ENCODE data around the gene NES.
A peak's percentile ranks its signal among the peaks of the same experiment; 100 is the strongest.

NES gene

GRCh38 chr1:156717351-156717750 is 40.1 kb upstream of the NES start:
- TF ChIP-seq CTCF (conservative IDR thresholded peaks at IDR 0.05; ENCODE audit: low read depth), result no peak
- CTCF ChIA-PET, result interaction anchor here (0.6 to 0.8 kb wide), 3 partner anchors 13 to 89 kb away, joined by 3 to 5 read pairs (median 4); no protein-coding TSS in a partner anchor
- H3K27ac ChIP-seq, result no peak overlapping the region
- POLR2A ChIA-PET (ENCODE audit: low non-redundant PET), result no interaction called here
- no peak for DNase-seq (ENCODE audit: low spot score)

GRCh38 chr1:156714830-156715229 is 37.6 kb upstream of the NES start:
- TF ChIP-seq CTCF (conservative IDR thresholded peaks at IDR 0.05; ENCODE audit: low read depth), result no peak
- ChIA-PET POLR2A (ENCODE audit: low non-redundant PET) (no interaction called here), CTCF (interaction anchor here (1.6 to 17.0 kb wide), 3 partner anchors 9 to 24 kb away, joined by 6 to 225 read pairs (median 13); partner anchors contain the start of gene CRABP2)
- DNase-seq (ENCODE audit: low spot score), result no peak
- H3K27ac ChIP-seq, result peak overlapping the region; percentile 95

GRCh38 chr1:156712626-156713025 is 35.4 kb upstream of the NES start:
- no peak for TF ChIP-seq CTCF (conservative IDR thresholded peaks at IDR 0.05; ENCODE audit: low read depth)
- no peak for DNase-seq (ENCODE audit: low spot score)
- H3K27ac ChIP-seq, result peak overlapping the region; percentile 95
- CTCF ChIA-PET, result interaction anchor here (1.6 to 17.0 kb wide), 2 partner anchors 13 to 22 kb away, joined by 10 to 225 read pairs; no protein-coding TSS in a partner anchor
- POLR2A ChIA-PET (ENCODE audit: low non-redundant PET), result interaction anchor here (0.8 kb wide), 1 partner anchor 8 kb away, joined by 3 read pairs; no protein-coding TSS in a partner anchor

- DNase-seq (ENCODE audit: low spot score), result no peak
- TF ChIP-seq CTCF (conservative IDR thresholded peaks at IDR 0.05; ENCODE audit: low read depth), result no peak
- ChIA-PET POLR2A (ENCODE audit: low non-redundant PET) (no interaction called here), CTCF (interaction anchor here (1.6 to 17.0 kb wide), 2 partner anchors 14 to 21 kb away, joined by 10 to 225 read pairs; no protein-coding TSS in a partner anchor)
- H3K27ac ChIP-seq, result peak overlapping the region; percentile 95
Observed at GRCh38 chr1:156711011-156711817, 34.0 kb upstream of the NES start.

- ChIA-PET CTCF (interaction anchor here (1.3 to 17.0 kb wide), 3 partner anchors 16 to 218 kb away, joined by 3 to 225 read pairs (median 5); no protein-coding TSS in a partner anchor), POLR2A (ENCODE audit: low non-redundant PET) (no interaction called here)
- peak; percentile 91 for DNase-seq (ENCODE audit: low spot score)
- peak overlapping the region; percentile 95 for H3K27ac ChIP-seq
- no peak for TF ChIP-seq CTCF (conservative IDR thresholded peaks at IDR 0.05; ENCODE audit: low read depth)
Observed at GRCh38 chr1:156709757-156710489, 32.7 kb upstream of the NES start.

- peak overlapping the region; percentile 95 for H3K27ac ChIP-seq
Observed at GRCh38 chr1:156709031-156709430, 31.8 kb upstream of the NES start.

More at GRCh38 chr1:156709031-156709430, 31.8 kb upstream of the NES start:
- CTCF ChIA-PET, result interaction anchor here (0.8 to 17.0 kb wide), 4 partner anchors 16 to 51 kb away, joined by 3 to 225 read pairs (median 4); no protein-coding TSS in a partner anchor
- no peak for DNase-seq (ENCODE audit: low spot score)
- POLR2A ChIA-PET (ENCODE audit: low non-redundant PET), result no interaction called here
- TF ChIP-seq CTCF (conservative IDR thresholded peaks at IDR 0.05; ENCODE audit: low read depth), result no peak

Data from RWPE1 (cell line).